HUES6 (cell line): ENCODE data around the gene RNLS.

Experiments used
- H3K27ac ChIP-seq: 2 replicates; pipeline ENCODE4 v1.7.0; 2013; ENCODE audit warnings: low read depth, mild to moderate bottlenecking, low read length, inconsistent platforms
- H3K27me3 ChIP-seq: 2 replicates; pipeline ENCODE4 v1.6.1; 2013; ENCODE audit warnings: low read length; ENCODE audit not compliant: control insufficient read depth, insufficient read depth
- H3K36me3 ChIP-seq: 2 replicates; pipeline ENCODE4 v1.6.1; 2013; ENCODE audit warnings: low read length; ENCODE audit not compliant: control insufficient read depth, insufficient read depth
- H3K4me1 ChIP-seq: 2 replicates; pipeline ENCODE4 v1.6.1; 2013; ENCODE audit warnings: low read length; ENCODE audit not compliant: control insufficient read depth, insufficient read depth
- H3K4me3 ChIP-seq: 2 replicates; pipeline ENCODE4 v1.5.1; 2013; ENCODE audit warnings: low read depth, low read length
- H3K9ac ChIP-seq: one replicate; pipeline ENCODE4 v1.6.1; 2013; ENCODE audit warnings: mild to moderate bottlenecking, low read length
- H3K9me3 ChIP-seq: 2 replicates; pipeline ENCODE4 v1.6.1; 2013; ENCODE audit warnings: low read depth, low read length; ENCODE audit not compliant: control insufficient read depth, insufficient read depth

The RNLS gene

GRCh38 chr10:88249450-88249849 lies 333.7 kb downstream of the RNLS start:
- Histone ChIP-seq H3K27me3 (no peaks in the 10 kb centered on the region), H3K27ac (no peak overlapping the region), H3K9ac (no peak overlapping the region), H3K36me3 (no peaks in the 10 kb centered on the region), H3K4me3 (no peak overlapping the region), H3K4me1 (no peaks in the 10 kb centered on the region; the same call in 1 of the 2 replicates), H3K9me3 (no peaks in the 10 kb centered on the region)

GRCh38 chr10:88246675-88247074 lies 336.4 kb downstream of the RNLS start:
- Histone ChIP-seq H3K27ac (no peak overlapping the region), H3K9ac (no peak overlapping the region), H3K36me3 (no peaks in the 10 kb centered on the region), H3K4me3 (no peak overlapping the region), H3K9me3 (no peaks in the 10 kb centered on the region), H3K27me3 (no peaks in the 10 kb centered on the region), H3K4me1 (no peaks in the 10 kb centered on the region)

- Histone ChIP-seq H3K9ac (no peak overlapping the region), H3K27ac (no peak overlapping the region), H3K27me3 (no peaks in the 10 kb centered on the region), H3K36me3 (no peaks in the 10 kb centered on the region), H3K4me3 (no peak overlapping the region), H3K9me3 (no peaks in the 10 kb centered on the region), H3K4me1 (no peaks in the 10 kb centered on the region)
Measured at GRCh38 chr10:88245974-88246511, 337.1 kb downstream of the RNLS start.

GRCh38 chr10:88244781-88245625 lies 338.1 kb downstream of the RNLS start:
- H3K9me3 ChIP-seq: no peaks in the 10 kb centered on the region
- no peaks in the 10 kb centered on the region for H3K36me3 ChIP-seq
- no peak overlapping the region for H3K27ac ChIP-seq
- H3K4me1 ChIP-seq: no peaks in the 10 kb centered on the region
- H3K27me3 ChIP-seq: no peaks in the 10 kb centered on the region
- H3K4me3 ChIP-seq: no peak overlapping the region
- no peak overlapping the region for H3K9ac ChIP-seq

GRCh38 chr10:88243836-88244730 lies 339.0 kb downstream of the RNLS start:
- Histone ChIP-seq H3K27ac (no peak overlapping the region), H3K9me3 (no peaks in the 10 kb centered on the region), H3K36me3 (no peaks in the 10 kb centered on the region), H3K4me1 (no peaks in the 10 kb centered on the region), H3K9ac (no peak overlapping the region), H3K4me3 (no peak overlapping the region), H3K27me3 (no peaks in the 10 kb centered on the region)

GRCh38 chr10:88243202-88243744 lies 339.8 kb downstream of the RNLS start:
- H3K36me3 ChIP-seq: no peaks in the 10 kb centered on the region
- no peak overlapping the region for H3K9ac ChIP-seq
- H3K27me3 ChIP-seq: no peaks in the 10 kb centered on the region
- no peaks in the 10 kb centered on the region; the same call in 1 of the 2 replicates for H3K4me1 ChIP-seq
- no peak overlapping the region for H3K27ac ChIP-seq
- no peak overlapping the region for H3K4me3 ChIP-seq
- no peaks in the 10 kb centered on the region for H3K9me3 ChIP-seq

GRCh38 chr10:88241501-88241900 lies 341.6 kb downstream of the RNLS start:
- Histone ChIP-seq H3K36me3 (no peaks in the 10 kb centered on the region), H3K9me3 (no peaks in the 10 kb centered on the region), H3K27ac (no peak overlapping the region), H3K4me3 (no peak overlapping the region), H3K27me3 (no peaks in the 10 kb centered on the region), H3K9ac (no peak overlapping the region), H3K4me1 (no peaks in the 10 kb centered on the region; the same call in 1 of the 2 replicates)

GRCh38 chr10:88239212-88239611 lies 343.9 kb downstream of the RNLS start:
- Histone ChIP-seq H3K4me1 (peaks cover 3% of the 10 kb centered on the region; the same call in 1 of the 2 replicates), H3K4me3 (no peak overlapping the region), H3K36me3 (no peaks in the 10 kb centered on the region), H3K27ac (no peak overlapping the region), H3K9me3 (no peaks in the 10 kb centered on the region), H3K9ac (no peak overlapping the region), H3K27me3 (no peaks in the 10 kb centered on the region)

- H3K27ac ChIP-seq: no peak overlapping the region
- no peaks in the 10 kb centered on the region for H3K9me3 ChIP-seq
- peaks cover 8% of the 10 kb centered on the region for H3K4me1 ChIP-seq
- no peak overlapping the region for H3K4me3 ChIP-seq
- H3K9ac ChIP-seq: no peak overlapping the region
- H3K27me3 ChIP-seq: no peaks in the 10 kb centered on the region
- H3K36me3 ChIP-seq: no peaks in the 10 kb centered on the region
Measured at GRCh38 chr10:88238615-88238914, 344.6 kb downstream of the RNLS start.

GRCh38 chr10:88237896-88238614 lies 345.1 kb downstream of the RNLS start:
- Histone ChIP-seq H3K9ac (no peak overlapping the region), H3K4me1 (peaks cover 8% of the 10 kb centered on the region), H3K27ac (no peak overlapping the region), H3K9me3 (no peaks in the 10 kb centered on the region), H3K27me3 (no peaks in the 10 kb centered on the region), H3K36me3 (no peaks in the 10 kb centered on the region), H3K4me3 (no peak overlapping the region)
